ENCODE data around the gene ITPKB. TPM values are rescaled to one million over a fixed set of nuclear protein-coding genes. Genes with fewer than 3 reads are reported as not detected.

ITPKB gene
- total and polyA plus RNA-seq, 3 experiments from 2014 or later: 37.7 to 50.1 (median 39.6) TPM

- Mint-ChIP-seq H3K4me1 (peaks cover 97 to 100% (median 99%) of the 10 kb centered on the region in 3 donors), H3K9me3 (peaks cover 0 to 2% (median 0%) of the 10 kb centered on the region in 5 donors), H3K27ac (peak overlapping the region; percentile 94 to 99 (median 98)), H3K4me3 (peak overlapping the region; percentile 52 to 91 (median 84)), H3K36me3 (peaks cover 4 to 35% (median 4%) of the 10 kb centered on the region in 3 donors), H3K27me3 (peaks cover 0 to under 1% of the 10 kb centered on the region in 2 donors)
- DNase-seq: peak; percentile 69 to 89 (median 78)
- POLR2A ChIA-PET: interaction anchor here (1.0 to 1.5 kb wide), 6 partner anchors 14 to 51 kb away, joined by 3 to 7 read pairs (median 4); no protein-coding TSS in a partner anchor
- H3K4me3 ChIP-seq (ENCODE audit: low read length): peak overlapping the region; percentile 38
- CTCF ChIA-PET: interaction anchor here (0.8 to 4.1 kb wide), 7 partner anchors 13 to 60 kb away, joined by 3 to 15 read pairs (median 3); partner anchors contain the start of gene ITPKB
- H3K4me1 ChIP-seq (ENCODE audit: insufficient read depth, low read length): peaks cover 99% of the 10 kb centered on the region
- peak overlapping the region; percentile 72 for H3K27ac ChIP-seq (ENCODE audit: low read depth, low read length)
- H3K27me3 ChIP-seq (ENCODE audit: insufficient read depth, low read length, poor library complexity, severe bottlenecking): no peaks in the 10 kb centered on the region
- no peaks in the 10 kb centered on the region for H3K9me3 ChIP-seq (ENCODE audit: low read length)
- H3K36me3 ChIP-seq (ENCODE audit: insufficient read depth, low read length): no peaks in the 10 kb centered on the region
Measured at GRCh38 chr1:226679853-226680516, 59.1 kb downstream of the ITPKB start.

- peaks cover 98% of the 10 kb centered on the region for H3K4me1 ChIP-seq (ENCODE audit: insufficient read depth, low read length)
- no peaks in the 10 kb centered on the region for H3K9me3 ChIP-seq (ENCODE audit: low read length)
- POLR2A ChIA-PET: interaction anchor here (0.8 to 1.5 kb wide), 3 partner anchors 17 to 211 kb away, joined by 3 to 6 read pairs (median 5); no protein-coding TSS in a partner anchor
- H3K27ac ChIP-seq (ENCODE audit: low read depth, low read length): peak overlapping the region; percentile 72
- no peaks in the 10 kb centered on the region for H3K27me3 ChIP-seq (ENCODE audit: insufficient read depth, low read length, poor library complexity, severe bottlenecking)
- Mint-ChIP-seq H3K4me3 (peak overlapping the region; percentile 52 to 91 (median 84)), H3K27me3 (peaks cover 0 to 3% of the 10 kb centered on the region in 2 donors), H3K4me1 (peaks cover 96 to 100% (median 99%) of the 10 kb centered on the region in 3 donors), H3K9me3 (peaks cover 0 to 3% (median 0%) of the 10 kb centered on the region in 5 donors), H3K27ac (peak overlapping the region; percentile 94 to 99 (median 98)), H3K36me3 (peaks cover 4 to 34% (median 4%) of the 10 kb centered on the region in 3 donors)
- DNase-seq: no peak
- CTCF ChIA-PET: interaction anchor here (0.8 to 4.1 kb wide), 5 partner anchors 9 to 45 kb away, joined by 3 to 18 read pairs (median 4); no protein-coding TSS in a partner anchor
- peak overlapping the region; percentile 38 for H3K4me3 ChIP-seq (ENCODE audit: low read length)
- no peaks in the 10 kb centered on the region for H3K36me3 ChIP-seq (ENCODE audit: insufficient read depth, low read length)
Measured at GRCh38 chr1:226679262-226679661, 59.8 kb downstream of the ITPKB start.

GRCh38 chr1:226678701-226679100 lies 60.4 kb downstream of the ITPKB start:
- Histone ChIP-seq H3K27me3 (ENCODE audit: insufficient read depth, low read length, poor library complexity, severe bottlenecking) (no peaks in the 10 kb centered on the region), H3K36me3 (ENCODE audit: insufficient read depth, low read length) (no peaks in the 10 kb centered on the region), H3K4me3 (ENCODE audit: low read length) (peak overlapping the region; percentile 38), H3K27ac (ENCODE audit: low read depth, low read length) (peak overlapping the region; percentile 72), H3K4me1 (ENCODE audit: insufficient read depth, low read length) (peaks cover 98% of the 10 kb centered on the region), H3K9me3 (ENCODE audit: low read length) (no peaks in the 10 kb centered on the region)
- Mint-ChIP-seq H3K36me3 (peaks cover 0 to 31% (median 4%) of the 10 kb centered on the region in 3 donors), H3K27ac (peak overlapping the region; percentile 94 to 99 (median 98)), H3K27me3 (peaks cover 0 to 3% of the 10 kb centered on the region in 2 donors), H3K4me3 (peak overlapping the region; percentile 52 to 91 (median 84)), H3K4me1 (peaks cover 95 to 100% (median 99%) of the 10 kb centered on the region in 3 donors), H3K9me3 (peaks cover 0 to 3% (median 0%) of the 10 kb centered on the region in 5 donors)
- DNase-seq: peak; percentile 50 to 78 (median 67)
- CTCF ChIA-PET: interaction anchor here (0.8 to 4.1 kb wide), 5 partner anchors 9 to 45 kb away, joined by 3 to 18 read pairs (median 4); no protein-coding TSS in a partner anchor
- POLR2A ChIA-PET: interaction anchor here (0.8 kb wide), 1 partner anchor 212 kb away, joined by 3 read pairs; no protein-coding TSS in a partner anchor

GRCh38 chr1:226678251-226678650 lies 60.8 kb downstream of the ITPKB start:
- Histone ChIP-seq H3K4me3 (ENCODE audit: low read length) (peak overlapping the region; percentile 38), H3K27me3 (ENCODE audit: insufficient read depth, low read length, poor library complexity, severe bottlenecking) (no peaks in the 10 kb centered on the region), H3K36me3 (ENCODE audit: insufficient read depth, low read length) (no peaks in the 10 kb centered on the region), H3K4me1 (ENCODE audit: insufficient read depth, low read length) (peaks cover 98% of the 10 kb centered on the region), H3K27ac (ENCODE audit: low read depth, low read length) (peak overlapping the region; percentile 72), H3K9me3 (ENCODE audit: low read length) (no peaks in the 10 kb centered on the region)
- DNase-seq: no peak
- peaks cover 0 to 3% of the 10 kb centered on the region in 2 donors for H3K27me3 Mint-ChIP-seq
- H3K4me3 Mint-ChIP-seq: peak overlapping the region; percentile 52 to 91 (median 84)
- ChIA-PET POLR2A (interaction anchor here (1.7 to 3.0 kb wide), 2 partner anchors 16 to 58 kb away, joined by 5 to 13 read pairs; no protein-coding TSS in a partner anchor), CTCF (interaction anchor here (0.8 to 4.1 kb wide), 7 partner anchors 10 to 61 kb away, joined by 3 to 18 read pairs (median 5); partner anchors contain the start of gene ITPKB)
- peaks cover 0 to 3% (median 0%) of the 10 kb centered on the region in 5 donors for H3K9me3 Mint-ChIP-seq
- peaks cover 95 to 100% (median 99%) of the 10 kb centered on the region in 3 donors for H3K4me1 Mint-ChIP-seq
- H3K36me3 Mint-ChIP-seq: peaks cover 0 to 29% (median 4%) of the 10 kb centered on the region in 3 donors
- peak overlapping the region; percentile 94 to 99 (median 98) for H3K27ac Mint-ChIP-seq

- H3K4me1 ChIP-seq (ENCODE audit: insufficient read depth, low read length): peaks cover 98% of the 10 kb centered on the region
- H3K27ac Mint-ChIP-seq: peak overlapping the region; percentile 94 to 99 (median 98)
- H3K4me1 Mint-ChIP-seq: peaks cover 95 to 100% (median 99%) of the 10 kb centered on the region in 3 donors
- ChIA-PET POLR2A (interaction anchor here (0.8 to 3.0 kb wide), 5 partner anchors 15 to 59 kb away, joined by 3 to 13 read pairs (median 5); no protein-coding TSS in a partner anchor), CTCF (interaction anchor here (0.8 to 4.1 kb wide), 12 partner anchors 8 to 62 kb away, joined by 3 to 18 read pairs (median 5); partner anchors contain the start of gene ITPKB)
- peaks cover 0 to 3% of the 10 kb centered on the region in 2 donors for H3K27me3 Mint-ChIP-seq
- H3K36me3 ChIP-seq (ENCODE audit: insufficient read depth, low read length): no peaks in the 10 kb centered on the region
- peak overlapping the region; percentile 73 to 94 (median 89) for H3K4me3 Mint-ChIP-seq
- peaks cover 0 to 3% (median 0%) of the 10 kb centered on the region in 5 donors for H3K9me3 Mint-ChIP-seq
- peak overlapping the region; percentile 55 for H3K4me3 ChIP-seq (ENCODE audit: low read length)
- no peaks in the 10 kb centered on the region for H3K9me3 ChIP-seq (ENCODE audit: low read length)
- no peaks in the 10 kb centered on the region for H3K27me3 ChIP-seq (ENCODE audit: insufficient read depth, low read length, poor library complexity, severe bottlenecking)
- H3K27ac ChIP-seq (ENCODE audit: low read depth, low read length): peak overlapping the region; percentile 72
- peak; percentile 66 to 89 (median 78) for DNase-seq
- peaks cover 0 to 30% (median 4%) of the 10 kb centered on the region in 3 donors for H3K36me3 Mint-ChIP-seq
Measured at GRCh38 chr1:226677027-226678020, 61.8 kb downstream of the ITPKB start.

- peak overlapping the region; percentile 94 to 100 (median 98) for H3K27ac Mint-ChIP-seq
- peaks cover 0 to 35% (median 9%) of the 10 kb centered on the region in 3 donors for H3K36me3 Mint-ChIP-seq
- CTCF ChIA-PET: interaction anchor here (1.1 to 2.8 kb wide), 4 partner anchors 9 to 42 kb away, joined by 3 to 18 read pairs (median 6); no protein-coding TSS in a partner anchor
- H3K4me3 Mint-ChIP-seq: peak overlapping the region; percentile 21 to 94 (median 78)
- H3K27me3 Mint-ChIP-seq: peaks cover 0 to 3% of the 10 kb centered on the region in 2 donors
- peaks cover 0 to 3% (median 0%) of the 10 kb centered on the region in 5 donors for H3K9me3 Mint-ChIP-seq
- Histone ChIP-seq H3K4me3 (ENCODE audit: low read length) (peak overlapping the region; percentile 62), H3K27ac (ENCODE audit: low read depth, low read length) (peak overlapping the region; percentile 72), H3K27me3 (ENCODE audit: insufficient read depth, low read length, poor library complexity, severe bottlenecking) (no peaks in the 10 kb centered on the region), H3K9me3 (ENCODE audit: low read length) (no peaks in the 10 kb centered on the region), H3K36me3 (ENCODE audit: insufficient read depth, low read length) (peaks cover 5% of the 10 kb centered on the region), H3K4me1 (ENCODE audit: insufficient read depth, low read length) (peaks cover 98% of the 10 kb centered on the region)
- peaks cover 97 to 100% (median 100%) of the 10 kb centered on the region in 3 donors for H3K4me1 Mint-ChIP-seq
- POLR2A ChIA-PET: interaction anchor here (1.0 to 3.0 kb wide), 4 partner anchors 14 to 60 kb away, joined by 3 to 13 read pairs (median 5); no protein-coding TSS in a partner anchor
- DNase-seq: no peak
Measured at GRCh38 chr1:226676381-226676780, 62.7 kb downstream of the ITPKB start.
